GM18868 (cell line): ENCODE results near the gene ARHGEF5.
"Not testable (repeated sequence)": the region's sequence is repeated elsewhere in the genome, so short reads cannot be mapped to it uniquely, and the experiment has no call there.

Source experiments
- ATAC-seq: cut with Tn5 transposase; IDR thresholded peaks from one replicate; pipeline ENCODE4 v1.9.1; 2021; ENCODE audit warnings: mild to moderate bottlenecking, moderate library complexity; ENCODE audit not compliant: unreplicated experiment

ARHGEF5 gene

GRCh38 chr7:144355176-144355822 lies at the start of gene ARHGEF5:
Gene ARHGEF5, plus strand, starts transcription at chr7:144355402. Its CDS starts 7,268 bp downstream, at chr7:144362670.
- peak; percentile 66 for ATAC-seq

GRCh38 chr7:144309702-144310101 lies 45.5 kb upstream of the ARHGEF5 start:
- ATAC-seq = not testable (repeated sequence)

- ATAC-seq = not testable (repeated sequence)
Measured at GRCh38 chr7:144311218-144311617, 44.0 kb upstream of the ARHGEF5 start.

- not testable (repeated sequence) for ATAC-seq
Measured at GRCh38 chr7:144311872-144312469, 43.2 kb upstream of the ARHGEF5 start, which contains the start of gene OR2A1. Gene OR2A1, plus strand, starts transcription at chr7:144312419. Its CDS starts 5,706 bp downstream, at chr7:144318125.

GRCh38 chr7:144317537-144317936 lies 37.7 kb upstream of the ARHGEF5 start:
- not testable (repeated sequence) for ATAC-seq

GRCh38 chr7:144319547-144319946 lies 35.7 kb upstream of the ARHGEF5 start:
- ATAC-seq = not testable (repeated sequence)

- ATAC-seq = not testable (repeated sequence)
Measured at GRCh38 chr7:144321677-144322206, 33.5 kb upstream of the ARHGEF5 start.

- not testable (repeated sequence) for ATAC-seq
Measured at GRCh38 chr7:144323359-144323758, 31.8 kb upstream of the ARHGEF5 start.

- not testable (repeated sequence) for ATAC-seq
Measured at GRCh38 chr7:144325868-144326267, 29.3 kb upstream of the ARHGEF5 start.

GRCh38 chr7:144330044-144330443 lies 25.2 kb upstream of the ARHGEF5 start:
- not testable (repeated sequence) for ATAC-seq

GRCh38 chr7:144331221-144331995 lies 23.8 kb upstream of the ARHGEF5 start:
- ATAC-seq = peak; percentile 81

GRCh38 chr7:144331996-144332288 lies 23.3 kb upstream of the ARHGEF5 start:
- not testable (repeated sequence) for ATAC-seq

GRCh38 chr7:144348625-144349024 lies 6.6 kb upstream of the ARHGEF5 start:
- ATAC-seq = peak; percentile 30

- not testable (repeated sequence) for ATAC-seq
Measured at GRCh38 chr7:144351667-144352066, 3.5 kb upstream of the ARHGEF5 start.

GRCh38 chr7:144356185-144356584 lies 983 bp downstream of the ARHGEF5 start:
- not testable (repeated sequence) for ATAC-seq

GRCh38 chr7:144356860-144357259 lies 1.7 kb downstream of the ARHGEF5 start:
- ATAC-seq = not testable (repeated sequence)

GRCh38 chr7:144362061-144362460 lies 6.9 kb downstream of the ARHGEF5 start:
- ATAC-seq = not testable (repeated sequence)

GRCh38 chr7:144365523-144365922 lies 10.3 kb downstream of the ARHGEF5 start:
- not testable (repeated sequence) for ATAC-seq

- ATAC-seq = not testable (repeated sequence)
Measured at GRCh38 chr7:144367250-144367649, 12.0 kb downstream of the ARHGEF5 start.

- ATAC-seq = peak; percentile 52
Measured at GRCh38 chr7:144369221-144369620, 14.0 kb downstream of the ARHGEF5 start.

- no peak for ATAC-seq
Measured at GRCh38 chr7:144378651-144379050, 23.4 kb downstream of the ARHGEF5 start.
